Measurements from ENCODE around the gene SNAPC3. TPM values are rescaled to one million over a fixed set of nuclear protein-coding genes. Genes with fewer than 3 reads are reported as not detected.

The SNAPC3 gene
- total RNA-seq, 1 donor from 2014 or later: 45.5 TPM

GRCh38 chr9:15501179-15501578 is 78.5 kb downstream of the SNAPC3 start:
- no peaks in the 10 kb centered on the region for H3K27me3 Mint-ChIP-seq (ENCODE audit: low read depth)
- no peaks in the 10 kb centered on the region for H3K4me1 Mint-ChIP-seq
- H3K4me3 Mint-ChIP-seq: no peak overlapping the region
- no peak overlapping the region for H3K27ac Mint-ChIP-seq (ENCODE audit: unreplicated experiment)
- no peak for DNase-seq (ENCODE audit: low read depth, low spot score)
- no peak for TF ChIP-seq CTCF (conservative IDR thresholded peaks at IDR 0.05)
- no peaks in the 10 kb centered on the region for H3K9me3 Mint-ChIP-seq
- H3K36me3 Mint-ChIP-seq (ENCODE audit: low read depth): peaks cover 43% of the 10 kb centered on the region

GRCh38 chr9:15501803-15502202 is 79.1 kb downstream of the SNAPC3 start:
- Mint-ChIP-seq H3K27ac (ENCODE audit: unreplicated experiment) (no peak overlapping the region), H3K27me3 (ENCODE audit: low read depth) (no peaks in the 10 kb centered on the region), H3K4me1 (no peaks in the 10 kb centered on the region), H3K4me3 (no peak overlapping the region), H3K9me3 (no peaks in the 10 kb centered on the region), H3K36me3 (ENCODE audit: low read depth) (peaks cover 41% of the 10 kb centered on the region)
- TF ChIP-seq CTCF (conservative IDR thresholded peaks at IDR 0.05): no peak
- no peak for DNase-seq (ENCODE audit: low read depth, low spot score)

GRCh38 chr9:15505921-15506320 is 83.2 kb downstream of the SNAPC3 start:
- peaks cover 24% of the 10 kb centered on the region for H3K4me1 Mint-ChIP-seq

GRCh38 chr9:15509931-15510788 is 87.5 kb downstream of the SNAPC3 start:
- no peaks in the 10 kb centered on the region for H3K9me3 Mint-ChIP-seq
- DNase-seq (ENCODE audit: low read depth, low spot score): peak; percentile 30
- no peaks in the 10 kb centered on the region for H3K27me3 Mint-ChIP-seq (ENCODE audit: low read depth)
- H3K36me3 Mint-ChIP-seq (ENCODE audit: low read depth): peaks cover 15% of the 10 kb centered on the region
- no peak for TF ChIP-seq CTCF (conservative IDR thresholded peaks at IDR 0.05)
- H3K4me1 Mint-ChIP-seq: peaks cover 38% of the 10 kb centered on the region
- H3K27ac Mint-ChIP-seq (ENCODE audit: unreplicated experiment): peak overlapping the region; percentile 98
- peak overlapping the region; percentile 95 for H3K4me3 Mint-ChIP-seq

More at GRCh38 chr9:15505921-15506320, 83.2 kb downstream of the SNAPC3 start:
- DNase-seq (ENCODE audit: low read depth, low spot score): no peak
- Mint-ChIP-seq H3K27ac (ENCODE audit: unreplicated experiment) (no peak overlapping the region), H3K4me3 (no peak overlapping the region), H3K9me3 (no peaks in the 10 kb centered on the region), H3K36me3 (ENCODE audit: low read depth) (peaks cover 32% of the 10 kb centered on the region), H3K27me3 (ENCODE audit: low read depth) (no peaks in the 10 kb centered on the region)
- no peak for TF ChIP-seq CTCF (conservative IDR thresholded peaks at IDR 0.05)

- peaks cover 11% of the 10 kb centered on the region for H3K36me3 Mint-ChIP-seq (ENCODE audit: low read depth)
- H3K4me1 Mint-ChIP-seq: peaks cover 38% of the 10 kb centered on the region
- no peaks in the 10 kb centered on the region for H3K9me3 Mint-ChIP-seq
- peak within 1 kb of the TSS; percentile 100 for H3K27ac Mint-ChIP-seq (ENCODE audit: unreplicated experiment)
- H3K27me3 Mint-ChIP-seq (ENCODE audit: low read depth): no peaks in the 10 kb centered on the region
- peak within 1 kb of the TSS; percentile 96 for H3K4me3 Mint-ChIP-seq
- TF ChIP-seq CTCF (conservative IDR thresholded peaks at IDR 0.05): peak; percentile 10
- DNase-seq (ENCODE audit: low read depth, low spot score): peak; percentile 80
Observed at GRCh38 chr9:15510789-15511575, 88.3 kb downstream of the SNAPC3 start, which contains the start of gene PSIP1. TSS of gene PSIP1 (minus strand) at chr9:15510970. CDS start at chr9:15510188, 782 bp downstream.

Other genes with a start within 250 kb of the SNAPC3 start
- gene TTC39B, start 115.7 kb upstream of the SNAPC3 start, total RNA-seq: 3.7 TPM in 2 replicates
- 154 and 167 TPM in 2 replicates for gene PSIP1, start 88.1 kb downstream of the SNAPC3 start, total RNA-seq
- 6.1 and 7.2 TPM in 2 replicates for gene CCDC171, start 130.2 kb downstream of the SNAPC3 start, total RNA-seq